K562 (cell line): ENCODE results near the gene FAM131C. TPM values are rescaled to one million over a fixed set of nuclear protein-coding genes. Genes with fewer than 3 reads are reported as not detected.
A peak's percentile ranks its signal among the peaks of the same experiment; 100 is the strongest.

ENCODE experiments used
- ATAC-seq: fragments of 200-7000 bp; cut with Tn5 transposase; 3 replicates; pipeline ENCODE4 v1.9.1; 2020; ENCODE audit warnings: moderate library complexity
- BruUV-seq: library from RNA; stranded (reverse); fragments of 400-500 nt; replicated peaks from 2 replicates; lab custom pipeline; 2021; lab: Mats Ljungman, UMichigan
- CTCF ChIA-PET: fragments of 300-600 bp; formaldehyde crosslinking; extraction: SDS; loops from one replicate; lab custom pipeline; 2021; ENCODE audit warnings: low intra/inter-chr PET ratio; lab: Yijun Ruan, JAX
- POLR2A ChIA-PET: fragments of 300-600, 350-650 bp; sonication (Branson Sonifier 250); formaldehyde crosslinking; extraction: SDS; loops from one replicate; lab custom pipeline; 2021; ENCODE audit warnings: antibody characterized with exemption, inconsistent platforms; lab: Yijun Ruan, JAX
- DNase-seq, 4 experiments: peaks; one replicate each; pipeline versions ENCODE4 v3.0.0 to v3.0.0-alpha.2; 2011 to 2018; ENCODE audit warnings: low spot score in 3 of 4, mixed read lengths in 3 of 4; ENCODE audit errors: extremely low read depth in 1 of 4
- FAIRE-seq: peaks from 2 replicates; lab custom pipeline; 2011; peaks lifted over from hg19 to GRCh38; lab: Jason Lieb, UNC
- H2AFZ ChIP-seq: 2 replicates; pipeline ENCODE4 v1.6.0; 2011; ENCODE audit warnings: low read depth, low read length, control low read depth, inconsistent platforms
- H3K27ac ChIP-seq: fragments of 200-600 bp; 3 replicates; pipeline ENCODE4 v1.8.0; 2011; ENCODE audit warnings: low read depth, mild to moderate bottlenecking, control low read depth, inconsistent platforms, low read length, moderate library complexity, mixed read lengths; ENCODE audit errors: extremely low read depth
- H3K27me3 ChIP-seq, 2 experiments: fragments of 300-600 bp in 1 of 2; 2 replicates in 1 of 2; 3 replicates in 1 of 2; pipeline versions ENCODE4 v1.6.0 to v1.8.0; 2011; ENCODE audit warnings: inconsistent platforms in 2 of 2, low read length in 2 of 2, mild to moderate bottlenecking in 1 of 2, mixed read lengths in 1 of 2, moderate library complexity in 1 of 2; ENCODE audit not compliant: control insufficient read depth in 2 of 2, insufficient read depth in 2 of 2
- H3K36me3 ChIP-seq: fragments of 300-600 bp; 3 replicates; pipeline ENCODE4 v1.8.0; 2011; ENCODE audit warnings: mild to moderate bottlenecking, low read length, inconsistent platforms; ENCODE audit not compliant: control insufficient read depth, insufficient read depth
- H3K4me1 ChIP-seq, 2 experiments: fragments of 200-600 bp in 1 of 2; replicated peaks in 1 of 2; 2 replicates in 1 of 2; 3 replicates in 1 of 2; pipeline versions ENCODE4 v1.5.1 to v1.8.0; 2011; ENCODE audit warnings: inconsistent platforms in 2 of 2, low read length in 2 of 2, mild to moderate bottlenecking in 1 of 2, mixed read lengths in 1 of 2, moderate library complexity in 1 of 2; ENCODE audit not compliant: control insufficient read depth in 2 of 2, insufficient read depth in 2 of 2
- H3K4me2 ChIP-seq: 2 replicates; pipeline ENCODE4 v1.6.1; 2011; ENCODE audit warnings: low read length, control low read depth, inconsistent platforms, mixed read lengths; ENCODE audit not compliant: insufficient read depth
- H3K4me3 ChIP-seq: fragments of 200-600 bp; sonication (generic), shearing (Covaris generic); 2 replicates; pipeline ENCODE4 v1.5.1; 2016; ENCODE audit warnings: control low read depth, inconsistent platforms
- H3K79me2 ChIP-seq: fragments of 200-600 bp; 3 replicates; pipeline ENCODE4 v1.8.0; 2011; ENCODE audit warnings: low read length, inconsistent platforms; ENCODE audit not compliant: control insufficient read depth, insufficient read depth
- H3K9ac ChIP-seq, 2 experiments: 2 replicates each; pipeline versions ENCODE4 v1.6.0 to v1.6.1; 2011; ENCODE audit warnings: low read depth in 2 of 2, low read length in 2 of 2, control low read depth in 1 of 2, inconsistent platforms in 1 of 2, mild to moderate bottlenecking in 1 of 2, mixed read lengths in 1 of 2; ENCODE audit not compliant: insufficient read depth in 1 of 2
- H3K9me1 ChIP-seq: one replicate; pipeline ENCODE4 v1.6.0; 2011; ENCODE audit warnings: inconsistent platforms, mild to moderate bottlenecking, low read length, moderate library complexity; ENCODE audit not compliant: control insufficient read depth, insufficient read depth
- H3K9me3 ChIP-seq: replicated peaks from 2 replicates; pipeline ENCODE4 v1.5.1; 2011; ENCODE audit warnings: low read depth, low read length, inconsistent platforms; ENCODE audit not compliant: control insufficient read depth, insufficient read depth
- H4K20me1 ChIP-seq: replicated peaks from 2 replicates; pipeline ENCODE4 v1.6.1; 2011; ENCODE audit warnings: low read length, inconsistent platforms, mixed read lengths; ENCODE audit not compliant: control insufficient read depth, insufficient read depth
- CBFB ChIP-seq: sonication (generic); formaldehyde crosslinking; IDR thresholded peaks from 2 replicates; pipeline ENCODE4 v1.4.0; 2020; ENCODE audit warnings: mild to moderate bottlenecking, missing genetic modification reagents
- CBX3 ChIP-seq, 2 experiments: IDR thresholded peaks; 1 replicate in 1 of 2; 2 replicates in 1 of 2; pipeline ENCODE4 v1.6.1; 2012; ENCODE audit warnings: inconsistent platforms in 2 of 2, low read length in 2 of 2, borderline replicate concordance in 1 of 2, control low read depth in 1 of 2
- CEBPG ChIP-seq, 3 experiments: fragments of 200-800 bp in 1 of 3; sonication (Bioruptor generic) in 1 of 3; sonication (generic) in 1 of 3; formaldehyde crosslinking in 1 of 3; IDR thresholded peaks in 2 of 3; conservative IDR thresholded peaks in 1 of 3; 2 replicates each; pipeline versions ENCODE4 v1.6.1 to v1.8.0; 2016 to 2022; ENCODE audit warnings: missing compliant biosample characterization in 2 of 3, missing genetic modification characterization in 2 of 3, mild to moderate bottlenecking in 1 of 3, missing genetic modification reagents in 1 of 3
- CREB1 ChIP-seq, 2 experiments: sonication (generic) in 1 of 2; formaldehyde crosslinking in 1 of 2; IDR thresholded peaks; 2 replicates each; pipeline versions ENCODE4 v1.6.1 to v1.8.0; 2012 to 2022; ENCODE audit warnings: inconsistent platforms in 1 of 2, mild to moderate bottlenecking in 1 of 2, missing genetic modification reagents in 1 of 2, moderate library complexity in 1 of 2
- CREM ChIP-seq: IDR thresholded peaks from 2 replicates; pipeline ENCODE4 v1.6.1; 2014; ENCODE audit warnings: antibody characterized with exemption, low read depth
- DIDO1 ChIP-seq: fragments of 450-650 bp; IDR thresholded peaks from 2 replicates; pipeline ENCODE4 v1.6.1; 2016; ENCODE audit warnings: low read depth, missing biosample characterization, missing genetic modification characterization
- EGR1 ChIP-seq: fragments of 450-650 bp; conservative IDR thresholded peaks from 2 replicates; pipeline ENCODE4 v1.6.1; 2017; ENCODE audit warnings: mild to moderate bottlenecking
- ESRRA ChIP-seq: fragments of 450-650 bp; IDR thresholded peaks from 2 replicates; pipeline ENCODE4 v1.6.1; 2014; ENCODE audit warnings: low read depth, mild to moderate bottlenecking, moderate library complexity, borderline replicate concordance
- MAX ChIP-seq: sonication (generic); formaldehyde crosslinking; IDR thresholded peaks from 2 replicates; pipeline ENCODE4 v1.9.0; 2022; ENCODE audit warnings: mild to moderate bottlenecking, missing genetic modification reagents
- NFIX ChIP-seq: fragments of 250-450 bp; sonication (Bioruptor Pico); IDR thresholded peaks from 2 replicates; pipeline ENCODE4 v1.4.0; 2020; ENCODE audit warnings: low read depth, mild to moderate bottlenecking, moderate library complexity
- POLR2AphosphoS2 ChIP-seq: IDR thresholded peaks from 2 replicates; pipeline ENCODE4 v1.6.1; 2012; ENCODE audit warnings: low read length, improper control_type of control experiment
- PTBP1 ChIP-seq: fragments of 200-400 bp; formaldehyde crosslinking; IDR thresholded peaks from 2 replicates; pipeline ENCODE4 v1.6.1; 2017; ENCODE audit warnings: low read depth, low read length
- RCOR1 ChIP-seq, 2 experiments: IDR thresholded peaks; 2 replicates each; pipeline ENCODE4 v1.6.1; 2012; ENCODE audit warnings: low read depth in 2 of 2, low read length in 2 of 2, borderline replicate concordance in 1 of 2, improper control_type of control experiment in 1 of 2
- SRSF9 ChIP-seq: fragments of 200-400 bp; formaldehyde crosslinking; IDR thresholded peaks from 2 replicates; pipeline ENCODE4 v1.6.1; 2017; ENCODE audit warnings: low read depth, low read length, borderline replicate concordance
- YY1 ChIP-seq, 3 experiments: IDR thresholded peaks; 2 replicates each; pipeline ENCODE4 v1.6.1; 2011; ENCODE audit warnings: low read length in 2 of 3, mild to moderate bottlenecking in 2 of 3, moderate library complexity in 2 of 3, borderline replicate concordance in 1 of 3, control low read depth in 1 of 3, low read depth in 1 of 3; ENCODE audit not compliant: insufficient read depth in 3 of 3, insufficient replicate concordance in 2 of 3, control insufficient read depth in 1 of 3, insufficient read length in 1 of 3; ENCODE audit errors: extremely low read depth in 1 of 3
- ZFP36 ChIP-seq: fragments of 150-350 bp; IDR thresholded peaks from 2 replicates; pipeline ENCODE4 v1.6.1; 2018; ENCODE audit warnings: low read length, low read depth; ENCODE audit not compliant: partially characterized antibody
- ZNF436 ChIP-seq: fragments of 250-450, 450-650 bp; sonication (Bioruptor Pico); formaldehyde crosslinking; IDR thresholded peaks from 2 replicates; pipeline ENCODE4 v1.7.0; 2020; ENCODE audit warnings: mild to moderate bottlenecking
- WGBS: fragments of 100-300 bp; shearing (Covaris generic); methylation state at CpG from one replicate; pipeline ENCODE4 v1.1.6; 2016; ENCODE audit warnings: low coverage, mixed read lengths; ENCODE audit not compliant: insufficient coverage; ENCODE audit errors: missing lambda C conversion rate; 5-methylcytosine and 5-hydroxymethylcytosine counted together
- in situ Hi-C: fragments of 300-500 bp; cut with MboI; formaldehyde crosslinking; loops from 4 replicates; pipeline ENCODE4 v1.15.0; 2018; ENCODE audit warnings: inconsistent platforms, mixed read lengths
- intact Hi-C: fragments of 100-400 bp; cut with micrococcal nuclease; formaldehyde crosslinking; loops from 2 replicates; pipeline ENCODE4 v1.14.2; 2022
- polyA plus RNA-seq, 8 experiments: library from polyadenylated mRNA; depleted of rRNA in 4 of 8; stranded (reverse) in 5 of 8; unstranded in 3 of 8; fragments of >200 nt; fragmentation: Nextera tagmentation in 2 of 8; fragmentation: Illumina TruSeq in 1 of 8; extraction: Ambion mirVana in 2 of 8; extraction: Trizol in 1 of 8; gene quantifications; 2 replicates each; pipeline versions ENCODE4 v1.2.1 to v1.2.3, GENCODE V29; 2011 to 2014; ENCODE audit warnings: inconsistent platforms in 1 of 8, missing spikeins in 1 of 8
- total RNA-seq, 7 experiments: library from RNA; depleted of rRNA in 6 of 7; stranded (reverse); fragments of >200 nt in 6 of 7; fragmentation: Illumina TruSeq in 2 of 7; extraction: Trizol in 2 of 7; gene quantifications; 2 replicates each; pipeline versions ENCODE4 v1.2.1 to v1.2.3, GENCODE V29; 2011 to 2021; ENCODE audit warnings: low replicate concordance in 1 of 7
- TF ChIP-seq, protein P1 (sequence below): fragments of 450-650 bp; IDR thresholded peaks from 2 replicates; pipeline ENCODE4 v1.6.1; 2016; ENCODE audit warnings: low read depth, mild to moderate bottlenecking, moderate library complexity
- TF ChIP-seq, protein P2 (sequence below): sonication (generic); formaldehyde crosslinking; IDR thresholded peaks from 2 replicates; pipeline ENCODE4 v1.8.0; 2022; ENCODE audit warnings: mild to moderate bottlenecking, low read depth, missing genetic modification reagents

FAM131C gene
- total and polyA plus RNA-seq, 9 of the 15 experiments (the other 6 are each of a cell fraction or from before 2014, with no cell fraction given) = 0.10 to 0.29 (median 0.16) TPM; not detected in 6

DNA sequence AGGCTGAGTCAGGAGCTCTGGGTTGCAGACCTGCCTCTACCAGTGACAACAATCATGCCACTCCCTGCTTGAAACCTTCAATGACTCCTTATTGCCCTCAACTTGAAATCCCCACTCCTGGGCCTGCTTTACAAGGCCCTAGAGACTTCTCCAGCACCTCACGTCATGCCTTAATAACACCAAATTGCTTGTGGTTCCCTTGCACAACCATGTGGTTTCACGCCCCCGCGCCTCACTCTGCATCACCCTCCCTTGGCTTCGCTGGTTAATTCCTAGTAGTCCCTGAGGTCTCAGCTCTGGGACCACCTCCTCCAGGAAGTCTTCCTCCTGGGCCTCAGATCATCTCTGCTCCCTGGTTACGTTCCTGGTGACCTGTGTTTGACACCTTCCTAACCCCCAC lies 49.5 kb upstream of the FAM131C start:
- Histone ChIP-seq H3K4me3 (no peak overlapping the region), H3K9me1 (no peaks in the 10 kb centered on the region), H3K9ac (peak overlapping the region in 1 of 2 experiments; percentile 18; a peak in 1 of 4 replicates), H3K4me1 (peaks cover 6 to 21% of the 10 kb centered on the region in 2 experiments; a peak in 4 of 5 replicates), H4K20me1 (no peaks in the 10 kb centered on the region), H3K4me2 (no peak overlapping the region), H3K27ac (no peak overlapping the region), H3K9me3 (no peaks in the 10 kb centered on the region), H3K27me3 (peaks cover under 1 to 12% of the 10 kb centered on the region in 2 experiments; a peak in 3 of 5 replicates), H2AFZ (peak overlapping the region; percentile 21; the same call in 1 of the 2 replicates), H3K36me3 (no peaks in the 10 kb centered on the region), H3K79me2 (no peaks in the 10 kb centered on the region)
- in situ Hi-C loops (no loop called here), intact Hi-C loops (no loop called here)
- no TSS peak for BruUV-seq
- ChIA-PET POLR2A (interaction anchor here (0.8 kb wide), 1 partner anchor 20 kb away, joined by 4 read pairs; no protein-coding TSS in a partner anchor), CTCF (no interaction called here)
- WGBS = 17% methylated on average over 6 of the region's 6 CpGs
- DNase-seq = peak in 1 of 4 experiments; percentile 61
- peak; percentile 82 for FAIRE-seq
- ATAC-seq = peak; percentile 52
- TF ChIP-seq RCOR1 (IDR thresholded peaks at IDR 0.05; ENCODE audit: borderline replicate concordance in 1 of 2, low read depth in 2 of 2, low read length in 2 of 2) = peak in 1 of 2 experiments; percentile 64; a peak in 1 of 4 replicates
- peak; percentile 97 for TF ChIP-seq ZFP36
- peak; percentile 79; the same call in 1 of the 2 replicates for TF ChIP-seq ESRRA
- TF ChIP-seq CEBPG (CRISPR knock-in tag; IDR thresholded peaks at IDR 0.05) = peak; percentile 88
- TF ChIP-seq CEBPG (tag; conservative IDR thresholded peaks at IDR 0.05 in 1 of 2, IDR thresholded peaks at IDR 0.05 in 1 of 2) = peak in 1 of 2 experiments; percentile 86; a peak in 2 of 4 replicates
- peak; percentile 91 for TF ChIP-seq CBFB (CRISPR knock-in tag)
- TF ChIP-seq YY1 (IDR thresholded peaks at IDR 0.05; ENCODE audit: borderline replicate concordance in 1 of 3, control insufficient read depth in 1 of 3, extremely low read depth in 1 of 3, insufficient read depth in 3 of 3, insufficient read length in 1 of 3, insufficient replicate concordance in 2 of 3, low read depth in 1 of 3, low read length in 2 of 3) = peak in 1 of 3 experiments; percentile 6
- TF ChIP-seq ZNF436 (CRISPR knock-in tag) = peak; percentile 58; the same call in 1 of the 2 replicates
- TF ChIP-seq MAX (CRISPR knock-in tag) = peak; percentile 50; the same call in 1 of the 2 replicates
- TF ChIP-seq CREB1 (IDR thresholded peaks at IDR 0.05) = no peak
- TF ChIP-seq CREB1 (CRISPR knock-in tag; IDR thresholded peaks at IDR 0.05) = 0 out of 2 replicates have a peak, but pooled peaks have one; percentile 6
- TF ChIP-seq, protein P1, sequence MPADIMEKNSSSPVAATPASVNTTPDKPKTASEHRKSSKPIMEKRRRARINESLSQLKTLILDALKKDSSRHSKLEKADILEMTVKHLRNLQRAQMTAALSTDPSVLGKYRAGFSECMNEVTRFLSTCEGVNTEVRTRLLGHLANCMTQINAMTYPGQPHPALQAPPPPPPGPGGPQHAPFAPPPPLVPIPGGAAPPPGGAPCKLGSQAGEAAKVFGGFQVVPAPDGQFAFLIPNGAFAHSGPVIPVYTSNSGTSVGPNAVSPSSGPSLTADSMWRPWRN = peak; percentile 80
- 0 out of 2 replicates have a peak, but pooled peaks have one; percentile 11 for TF ChIP-seq PTBP1
- TF ChIP-seq, protein P2, sequence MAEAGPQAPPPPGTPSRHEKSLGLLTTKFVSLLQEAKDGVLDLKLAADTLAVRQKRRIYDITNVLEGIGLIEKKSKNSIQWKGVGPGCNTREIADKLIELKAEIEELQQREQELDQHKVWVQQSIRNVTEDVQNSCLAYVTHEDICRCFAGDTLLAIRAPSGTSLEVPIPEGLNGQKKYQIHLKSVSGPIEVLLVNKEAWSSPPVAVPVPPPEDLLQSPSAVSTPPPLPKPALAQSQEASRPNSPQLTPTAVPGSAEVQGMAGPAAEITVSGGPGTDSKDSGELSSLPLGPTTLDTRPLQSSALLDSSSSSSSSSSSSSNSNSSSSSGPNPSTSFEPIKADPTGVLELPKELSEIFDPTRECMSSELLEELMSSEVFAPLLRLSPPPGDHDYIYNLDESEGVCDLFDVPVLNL (CRISPR knock-in tag) = no peak
- TF ChIP-seq CBX3 (IDR thresholded peaks at IDR 0.05; ENCODE audit: borderline replicate concordance in 1 of 2, low read length in 2 of 2) = 0 out of 3 replicates have a peak, but pooled peaks of 1 of the 2 experiments have one; percentile 8
- 0 out of 2 replicates have a peak, but pooled peaks have one; percentile 19 for TF ChIP-seq CREM
- TF ChIP-seq NFIX (CRISPR knock-in tag) = no peak
- TF ChIP-seq SRSF9 = no peak
- no peak for TF ChIP-seq DIDO1
- peak; percentile 94 for TF ChIP-seq EGR1
- no peak for TF ChIP-seq POLR2AphosphoS2
